Natural killer cell treated with Interleukin-12 subunit alpha and Interleukin-12 subunit beta and Interleukin-15 and Interleukin-18, amount 100 ng/mL, for 72 hours (primary cell): ENCODE measurements around the gene SMYD3. TPM values are rescaled to one million over a fixed set of nuclear protein-coding genes. Genes with fewer than 3 reads are reported as not detected.
A peak's percentile ranks its signal among the peaks of the same experiment; 100 is the strongest.
"Not testable (repeated sequence)": the region's sequence is repeated elsewhere in the genome, so short reads cannot be mapped to it uniquely, and the experiment has no call there.

Experiments
- ATAC-seq, 2 donors: fragments of 150-1000 bp; cut with Tn5 transposase in 1 of 2; sonication (Bioruptor Pico), chemical (Tn5 transposase) in 1 of 2; 2 replicates each; pipeline ENCODE4 v1.10.0; 2021
- DNase-seq: peaks from one replicate; pipeline ENCODE4 v3.0.0; 2022; ENCODE audit warnings: low spot score
- H3K27ac Mint-ChIP-seq, 2 donors: 1 replicate in 1 of 2; 2 replicates in 1 of 2; pipeline ENCODE4 v1.8.0; 2022; ENCODE audit warnings: mixed read lengths in 2 of 2, mild to moderate bottlenecking in 1 of 2, moderate library complexity in 1 of 2
- H3K27me3 Mint-ChIP-seq, 2 donors: 1 replicate in 1 of 2; 2 replicates in 1 of 2; pipeline ENCODE4 v1.8.0; 2022; ENCODE audit warnings: mixed read lengths in 2 of 2
- H3K36me3 Mint-ChIP-seq: one replicate; pipeline ENCODE4 v1.8.0; 2022; ENCODE audit warnings: mixed read lengths
- H3K4me1 Mint-ChIP-seq, 2 donors: 1 replicate in 1 of 2; 2 replicates in 1 of 2; pipeline ENCODE4 v1.8.0; 2022; ENCODE audit warnings: low read depth in 2 of 2, mixed read lengths in 2 of 2, mild to moderate bottlenecking in 1 of 2
- H3K4me3 Mint-ChIP-seq: one replicate; pipeline ENCODE4 v1.8.0; 2022; ENCODE audit warnings: mixed read lengths
- H3K9me3 Mint-ChIP-seq: 2 replicates; pipeline ENCODE4 v1.8.0; 2022; ENCODE audit warnings: mixed read lengths
- total RNA-seq, 2 donors: library from RNA; stranded (reverse); gene quantifications; one replicate each; pipeline ENCODE4 v1.2.3, GENCODE V29; 2022

The SMYD3 gene
- total RNA-seq, 2 donors from 2014 or later: 26.9 to 55.4 TPM

DNA sequence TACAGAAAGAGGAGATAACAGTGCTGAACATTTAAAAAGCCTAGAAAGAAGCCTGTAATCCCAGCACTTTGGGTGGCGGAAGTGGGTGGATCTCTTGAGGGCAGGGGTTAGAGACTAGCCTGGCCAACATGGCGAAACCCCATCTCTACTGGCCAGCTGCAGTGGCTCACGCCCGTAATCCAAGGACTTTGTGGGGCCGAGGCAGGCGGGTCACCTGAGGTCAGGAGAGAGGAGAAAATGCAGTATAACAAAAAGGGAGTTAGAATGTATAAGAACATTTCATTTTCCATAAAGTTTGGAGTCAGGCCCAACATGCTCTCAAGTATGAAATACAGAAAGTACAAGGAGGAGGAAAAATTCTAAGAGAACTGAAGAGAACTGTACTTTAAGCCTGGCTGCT lies 134.5 kb downstream of the SMYD3 start:
- H3K4me1 Mint-ChIP-seq: no peaks in the 10 kb centered on the region

DNA sequence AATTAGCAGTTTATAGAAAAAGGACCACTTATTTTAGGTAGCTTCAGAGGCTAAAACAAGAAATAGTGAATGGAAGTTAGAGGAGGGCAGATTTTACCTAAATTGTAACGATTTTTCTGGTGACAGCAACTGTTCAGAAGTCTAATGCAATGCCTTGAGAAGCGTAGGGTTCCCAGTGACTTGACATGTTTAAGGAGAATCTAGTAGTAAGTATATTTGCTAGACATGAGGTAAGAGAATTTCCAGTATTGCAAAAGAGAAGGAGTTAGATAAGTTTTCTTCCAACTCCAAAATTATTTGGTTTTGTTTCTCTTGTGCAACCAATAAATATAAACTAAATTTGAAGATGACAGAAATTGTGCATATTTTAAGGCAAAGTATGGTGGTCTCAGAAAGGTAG lies 140.0 kb downstream of the SMYD3 start:
- Mint-ChIP-seq H3K4me3 (no peak overlapping the region), H3K36me3 (no peaks in the 10 kb centered on the region), H3K27ac (no peak overlapping the region), H3K9me3 (no peaks in the 10 kb centered on the region), H3K4me1 (peaks cover 2 to 4% of the 10 kb centered on the region in 2 donors), H3K27me3 (no peaks in the 10 kb centered on the region)
- DNase-seq (no peak), ATAC-seq (no peak)

More for the DNA sequence above, 134.5 kb downstream of the SMYD3 start:
- no peaks in the 10 kb centered on the region for H3K36me3 Mint-ChIP-seq
- no peaks in the 10 kb centered on the region for H3K9me3 Mint-ChIP-seq
- H3K4me3 Mint-ChIP-seq: no peak overlapping the region
- no peaks in the 10 kb centered on the region for H3K27me3 Mint-ChIP-seq
- ATAC-seq: no peak
- H3K27ac Mint-ChIP-seq: no peak overlapping the region
- no peak for DNase-seq

DNA sequence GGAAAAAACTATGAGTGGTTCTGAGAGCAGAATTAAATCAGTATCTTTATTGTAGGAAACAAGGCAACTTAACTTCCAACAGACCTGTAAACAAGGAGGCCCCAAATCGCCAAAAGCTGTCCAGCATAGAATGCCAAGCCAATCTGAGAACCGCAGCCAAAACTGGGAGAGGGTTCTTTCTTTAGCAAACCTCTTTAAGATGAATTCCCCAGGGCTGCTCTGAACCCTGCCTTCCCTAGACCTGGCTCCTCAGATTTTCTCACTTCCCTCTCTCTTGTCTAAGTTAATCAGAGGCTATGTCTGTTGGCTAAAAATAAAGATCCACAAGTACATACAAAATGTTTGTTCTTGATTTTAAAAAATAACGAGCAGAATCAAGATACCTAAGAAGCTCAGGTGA lies 141.4 kb downstream of the SMYD3 start:
- peaks cover 2 to 7% of the 10 kb centered on the region in 2 donors for H3K4me1 Mint-ChIP-seq
- H3K27me3 Mint-ChIP-seq: no peaks in the 10 kb centered on the region
- H3K27ac Mint-ChIP-seq: no peak overlapping the region
- peaks cover 3% of the 10 kb centered on the region for H3K36me3 Mint-ChIP-seq
- ATAC-seq (no peak), DNase-seq (no peak)
- peaks cover 2% of the 10 kb centered on the region for H3K9me3 Mint-ChIP-seq
- H3K4me3 Mint-ChIP-seq: no peak overlapping the region

DNA sequence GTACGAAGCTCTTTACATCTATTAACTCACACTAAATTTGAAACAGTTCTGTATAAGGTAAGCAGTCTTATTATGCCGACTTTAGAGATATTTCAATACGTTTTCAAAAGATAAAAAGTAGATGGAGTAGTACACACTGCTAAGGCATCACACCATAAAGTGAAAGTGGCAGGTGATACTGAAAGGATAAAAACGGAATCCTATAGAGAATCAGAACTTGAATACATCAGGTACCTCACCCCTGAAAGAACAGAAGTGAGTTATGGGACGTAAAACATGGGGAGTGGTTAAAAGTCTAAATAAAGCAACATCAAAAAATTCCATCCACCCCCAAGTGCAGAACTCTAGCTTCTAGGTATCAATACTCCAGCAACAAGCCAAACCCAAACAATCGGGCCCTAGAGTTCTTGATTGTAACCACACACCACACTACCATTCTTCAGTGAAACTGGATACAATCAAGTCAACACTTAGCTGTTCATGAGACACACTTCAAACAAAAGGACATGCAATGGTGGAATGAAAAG lies 142.6 kb downstream of the SMYD3 start:
- peaks cover 5 to 9% of the 10 kb centered on the region in 2 donors for H3K4me1 Mint-ChIP-seq

DNA sequence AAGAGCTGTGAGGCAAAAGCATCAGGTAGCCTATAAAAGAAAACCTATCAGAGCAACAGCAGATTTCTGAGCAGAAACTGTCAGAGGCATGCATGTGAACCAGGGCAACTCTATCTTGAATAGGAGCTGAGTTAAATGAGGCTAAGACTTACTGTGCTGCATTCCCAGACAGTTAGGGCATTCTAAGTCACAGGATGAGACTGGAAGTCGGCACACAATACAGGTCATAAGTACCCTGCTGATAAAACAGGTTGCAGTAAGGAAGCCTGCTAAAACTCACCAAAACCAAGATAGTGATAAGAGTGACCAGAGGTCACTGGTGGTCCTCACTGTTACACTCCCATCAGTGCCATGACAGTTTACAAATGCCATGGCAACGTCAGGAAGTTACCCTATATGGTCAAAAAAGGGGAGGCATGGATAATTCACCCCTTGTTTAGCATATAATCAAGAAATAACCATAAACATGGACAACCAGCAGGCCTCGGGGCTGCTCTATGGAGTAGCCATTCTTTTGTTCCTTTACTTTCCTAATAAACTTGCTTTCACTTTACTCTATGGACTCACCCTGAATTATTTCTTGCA lies 150.0 kb downstream of the SMYD3 start:
- Mint-ChIP-seq H3K36me3 (peaks cover 12% of the 10 kb centered on the region), H3K9me3 (peaks cover 13% of the 10 kb centered on the region), H3K4me1 (peaks cover 5 to 11% of the 10 kb centered on the region in 2 donors)
- not testable (repeated sequence) for DNase-seq, H3K4me3 Mint-ChIP-seq, ATAC-seq, H3K27ac Mint-ChIP-seq, H3K27me3 Mint-ChIP-seq

More for the DNA sequence above, 142.6 kb downstream of the SMYD3 start:
- no peaks in the 10 kb centered on the region for H3K27me3 Mint-ChIP-seq
- peaks cover 5% of the 10 kb centered on the region for H3K9me3 Mint-ChIP-seq
- H3K27ac Mint-ChIP-seq: no peak overlapping the region
- no peak for ATAC-seq
- DNase-seq: no peak
- peaks cover 5% of the 10 kb centered on the region for H3K36me3 Mint-ChIP-seq
- no peak overlapping the region for H3K4me3 Mint-ChIP-seq

DNA sequence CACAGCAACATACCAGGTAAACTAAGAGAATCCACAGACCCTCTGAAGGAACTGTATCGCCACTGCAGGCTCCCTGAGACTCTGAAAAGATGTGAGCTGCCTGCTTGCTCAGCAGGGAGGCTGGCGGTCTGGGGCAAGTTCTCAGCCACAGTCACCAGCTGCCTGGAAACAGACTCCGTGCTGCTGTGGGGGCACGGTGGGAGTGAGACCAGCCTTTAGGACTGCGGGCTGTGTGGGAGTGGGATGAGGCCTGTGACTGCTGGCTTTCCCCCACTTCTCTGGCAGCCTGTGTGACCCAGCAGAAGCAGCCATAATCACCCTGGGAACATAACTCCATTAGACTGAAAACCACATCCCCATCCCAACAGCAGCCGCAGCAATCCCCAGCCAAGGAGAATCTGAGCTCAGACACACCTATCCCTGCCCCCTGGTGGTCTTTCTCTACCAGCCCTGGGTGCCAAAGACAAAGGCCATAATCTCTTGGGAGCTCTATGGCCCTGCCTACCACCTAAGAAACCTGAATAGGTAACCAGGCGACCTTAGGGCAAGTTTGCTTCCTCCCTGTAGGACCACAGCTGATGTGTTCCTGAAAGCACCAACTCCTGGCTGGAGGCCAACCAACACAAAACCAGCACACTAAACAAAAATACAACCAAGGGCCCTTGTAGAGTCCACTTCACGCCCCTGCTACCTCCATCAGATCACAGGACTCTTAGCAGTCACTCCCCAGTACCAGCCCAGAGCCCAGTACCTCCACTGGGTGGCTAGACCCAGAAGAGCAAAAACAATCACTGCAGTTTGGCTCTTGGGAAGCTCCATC lies 151.5 kb downstream of the SMYD3 start:
- Mint-ChIP-seq H3K4me1 (peaks cover 2 to 11% of the 10 kb centered on the region in 2 donors), H3K27me3 (no peaks in the 10 kb centered on the region), H3K27ac (no peak overlapping the region), H3K9me3 (peaks cover 10% of the 10 kb centered on the region), H3K4me3 (no peak overlapping the region), H3K36me3 (peaks cover 8% of the 10 kb centered on the region)
- no peak for DNase-seq
- ATAC-seq: no peak

DNA sequence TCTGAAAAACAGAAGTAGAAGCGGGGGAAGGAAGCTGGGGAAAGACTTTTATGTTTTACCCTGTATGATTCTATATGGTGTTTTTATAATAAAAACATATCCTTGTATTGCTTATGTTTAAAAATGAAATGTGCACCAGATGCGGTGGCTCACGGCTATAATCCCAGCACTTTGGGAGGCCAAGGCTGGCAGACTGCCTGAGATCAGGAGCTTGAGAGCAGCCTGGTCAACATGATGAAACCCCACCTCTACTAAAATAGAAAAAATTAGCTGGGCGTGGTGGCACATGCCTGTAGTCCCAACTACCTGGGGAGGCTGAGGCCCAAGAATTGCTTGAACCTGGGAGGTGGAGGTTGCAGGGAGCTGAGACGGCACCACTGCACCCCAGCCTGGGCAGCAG lies 155.4 kb downstream of the SMYD3 start:
- ATAC-seq: no peak
- no peaks in the 10 kb centered on the region for H3K9me3 Mint-ChIP-seq
- H3K27me3 Mint-ChIP-seq: no peaks in the 10 kb centered on the region
- H3K4me3 Mint-ChIP-seq: no peak overlapping the region
- H3K36me3 Mint-ChIP-seq: no peaks in the 10 kb centered on the region
- peaks cover 0 to 5% of the 10 kb centered on the region in 2 donors for H3K4me1 Mint-ChIP-seq
- no peak overlapping the region for H3K27ac Mint-ChIP-seq
- DNase-seq: no peak

DNA sequence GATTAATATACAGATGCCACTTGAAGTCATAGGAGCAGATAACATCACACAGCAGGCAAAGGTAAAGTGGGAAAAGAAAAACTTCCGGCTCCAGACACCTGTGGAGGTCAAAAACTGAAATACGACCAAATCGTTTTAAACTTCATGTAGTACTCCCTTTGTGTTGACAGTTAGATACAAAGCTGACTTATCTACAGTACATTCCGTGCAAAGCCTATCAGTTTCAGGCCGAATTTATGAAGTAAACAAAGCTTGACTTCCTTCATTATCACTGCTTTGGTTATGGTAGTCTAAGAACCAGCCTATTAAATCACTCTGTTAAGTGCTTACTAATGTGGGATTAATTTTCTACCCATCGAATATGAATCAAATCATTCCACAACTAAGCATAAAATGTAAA lies 156.3 kb downstream of the SMYD3 start:
- Mint-ChIP-seq H3K4me1 (no peaks in the 10 kb centered on the region), H3K9me3 (no peaks in the 10 kb centered on the region), H3K27ac (no peak overlapping the region), H3K36me3 (no peaks in the 10 kb centered on the region), H3K4me3 (no peak overlapping the region), H3K27me3 (no peaks in the 10 kb centered on the region)
- DNase-seq (no peak), ATAC-seq (no peak)

DNA sequence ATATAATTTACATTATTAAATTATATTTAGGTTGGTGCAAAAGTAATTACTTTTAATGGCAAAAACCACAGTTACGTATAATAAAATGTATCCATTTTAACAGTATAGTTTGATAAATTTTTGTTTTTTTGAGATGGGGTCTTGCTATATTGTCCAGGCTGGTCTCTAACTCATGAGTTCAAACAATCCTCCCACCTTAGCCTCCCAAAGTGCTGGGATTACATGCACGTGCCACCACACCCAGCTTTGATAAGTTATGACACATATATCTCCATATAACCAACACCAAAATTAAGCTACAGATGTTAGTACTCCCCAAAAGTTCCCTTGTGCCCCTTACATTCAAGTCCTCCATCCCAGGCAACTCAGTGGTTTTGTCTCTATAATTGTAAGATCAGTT lies 163.1 kb downstream of the SMYD3 start:
- ATAC-seq: no peak
- no peak for DNase-seq
- H3K27ac Mint-ChIP-seq: no peak overlapping the region
- H3K4me3 Mint-ChIP-seq: no peak overlapping the region
- peaks cover 10 to 18% of the 10 kb centered on the region in 2 donors for H3K4me1 Mint-ChIP-seq
- H3K27me3 Mint-ChIP-seq: no peaks in the 10 kb centered on the region
- H3K36me3 Mint-ChIP-seq: no peaks in the 10 kb centered on the region
- H3K9me3 Mint-ChIP-seq: no peaks in the 10 kb centered on the region

DNA sequence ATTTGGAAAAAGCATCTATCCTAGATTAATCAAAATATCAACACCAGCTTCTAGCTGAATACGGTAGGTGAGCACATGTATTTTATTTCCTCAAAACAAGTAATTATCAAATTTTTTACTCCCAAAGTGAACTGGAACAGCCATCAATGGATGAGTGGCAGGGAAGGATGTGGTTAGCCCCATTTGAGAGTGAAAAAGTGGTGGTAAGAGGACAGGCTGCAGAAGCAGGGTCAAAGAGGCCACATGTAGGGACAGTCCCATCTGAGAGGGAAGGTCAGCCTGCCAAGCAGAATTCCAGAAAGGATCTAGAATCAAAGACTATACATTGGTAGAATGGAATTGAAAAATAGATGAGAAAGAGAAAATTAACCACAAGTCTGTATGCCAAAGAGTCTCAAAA lies 163.8 kb downstream of the SMYD3 start:
- H3K27me3 Mint-ChIP-seq: no peaks in the 10 kb centered on the region
- no peaks in the 10 kb centered on the region for H3K36me3 Mint-ChIP-seq
- H3K4me3 Mint-ChIP-seq: no peak overlapping the region
- ATAC-seq: peak in 1 of 2 donors; percentile 58
- DNase-seq: no peak
- H3K27ac Mint-ChIP-seq: no peak overlapping the region
- H3K4me1 Mint-ChIP-seq: peaks cover 12 to 25% of the 10 kb centered on the region in 2 donors
- H3K9me3 Mint-ChIP-seq: no peaks in the 10 kb centered on the region

DNA sequence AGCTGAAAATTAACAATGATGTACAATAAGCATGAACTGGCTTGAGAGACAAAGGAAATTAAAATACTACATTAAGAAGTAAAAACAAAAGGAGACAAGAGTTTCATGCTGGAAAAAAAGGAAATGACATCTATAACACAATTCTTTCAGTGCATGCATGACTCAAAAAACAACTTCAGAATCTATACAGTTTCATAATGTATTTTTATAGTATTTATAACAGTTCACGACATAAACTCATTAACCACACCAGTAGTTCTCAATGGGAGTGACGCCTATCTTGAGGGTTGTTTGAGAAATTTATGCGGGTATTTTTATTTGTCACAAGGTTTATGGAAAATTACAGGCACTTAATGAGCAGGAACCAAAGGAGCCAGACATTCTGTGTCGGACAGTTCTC lies 168.5 kb downstream of the SMYD3 start:
- no peak for DNase-seq
- no peaks in the 10 kb centered on the region for H3K27me3 Mint-ChIP-seq
- H3K27ac Mint-ChIP-seq: peak overlapping the region in 1 of 2 donors; percentile 60
- peak in 1 of 2 donors; percentile 88 for ATAC-seq
- H3K4me3 Mint-ChIP-seq: peak overlapping the region; percentile 76
- H3K4me1 Mint-ChIP-seq: peaks cover 13 to 29% of the 10 kb centered on the region in 2 donors
- H3K36me3 Mint-ChIP-seq: peaks cover under 1% of the 10 kb centered on the region
- H3K9me3 Mint-ChIP-seq: no peaks in the 10 kb centered on the region

DNA sequence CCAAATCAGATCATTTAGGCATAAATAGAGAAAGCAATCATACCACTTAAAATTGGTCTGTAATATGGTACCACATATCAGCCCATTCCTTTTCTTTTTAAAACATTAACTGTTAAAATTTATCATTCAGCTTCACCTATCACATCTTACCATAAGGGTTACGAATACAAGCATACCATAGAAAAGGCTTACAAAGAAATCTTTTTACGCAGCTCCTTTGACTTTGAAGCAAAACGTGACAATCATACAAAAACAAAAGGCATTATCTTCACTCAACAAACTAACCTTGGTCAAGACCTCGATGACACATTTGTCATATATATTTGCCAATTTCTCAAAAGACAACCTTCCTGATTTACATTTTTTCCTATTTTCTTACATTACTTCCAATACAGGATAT lies 169.0 kb downstream of the SMYD3 start:
- Mint-ChIP-seq H3K9me3 (no peaks in the 10 kb centered on the region), H3K4me1 (peaks cover 10 to 25% of the 10 kb centered on the region in 2 donors), H3K36me3 (peaks cover 4% of the 10 kb centered on the region), H3K27me3 (no peaks in the 10 kb centered on the region), H3K4me3 (peak overlapping the region; percentile 76), H3K27ac (peak overlapping the region in 1 of 2 donors; percentile 60)
- ATAC-seq (no peak), DNase-seq (no peak)

DNA sequence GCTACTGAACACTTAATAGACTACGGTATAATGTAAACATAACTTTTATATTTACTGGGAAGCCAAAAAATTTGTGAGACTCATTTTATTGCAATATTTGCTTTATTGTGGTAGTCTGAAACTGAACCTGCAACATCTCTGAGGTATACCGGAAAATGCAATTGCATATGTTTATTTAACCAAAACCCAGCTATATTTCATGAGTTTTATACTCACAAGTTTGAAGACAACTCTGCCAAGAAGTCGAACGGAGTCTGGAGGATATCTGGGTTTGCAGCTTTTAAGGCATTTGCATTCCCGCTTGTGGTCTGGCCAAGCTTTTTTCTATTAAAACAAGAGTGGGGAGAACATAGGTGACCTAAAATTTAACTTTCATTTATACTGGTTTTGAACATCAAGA lies 171.9 kb downstream of the SMYD3 start:
- no peak for DNase-seq
- H3K27ac Mint-ChIP-seq: no peak overlapping the region
- peaks cover 14% of the 10 kb centered on the region for H3K36me3 Mint-ChIP-seq
- no peak overlapping the region for H3K4me3 Mint-ChIP-seq
- ATAC-seq: no peak
- no peaks in the 10 kb centered on the region for H3K9me3 Mint-ChIP-seq
- peaks cover 18 to 39% of the 10 kb centered on the region in 2 donors for H3K4me1 Mint-ChIP-seq
- H3K27me3 Mint-ChIP-seq: no peaks in the 10 kb centered on the region

DNA sequence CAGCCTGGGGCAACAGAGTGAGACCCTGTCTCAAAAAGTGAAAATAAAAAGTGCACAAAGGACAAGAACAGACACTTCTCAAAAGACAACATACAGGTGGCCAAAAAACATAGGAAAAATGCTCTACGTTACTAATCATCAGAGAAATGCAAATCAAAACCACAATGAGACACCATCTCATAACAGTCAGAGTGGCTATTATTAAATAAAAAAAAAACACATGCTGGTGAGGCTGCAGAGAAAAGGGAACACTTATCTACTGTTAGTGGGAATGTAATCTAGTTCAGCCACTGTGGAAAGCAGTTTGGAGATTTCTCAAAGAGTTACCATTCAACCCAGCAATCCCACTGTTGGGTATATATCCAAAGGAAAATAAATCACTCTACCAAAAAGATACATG lies 173.2 kb downstream of the SMYD3 start:
- H3K4me1 Mint-ChIP-seq: peaks cover 22 to 38% of the 10 kb centered on the region in 2 donors

More for the DNA sequence above, 173.2 kb downstream of the SMYD3 start:
- H3K36me3 Mint-ChIP-seq: peaks cover 14% of the 10 kb centered on the region
- H3K27me3 Mint-ChIP-seq: no peaks in the 10 kb centered on the region
- DNase-seq (no peak), ATAC-seq (no peak)
- no peak overlapping the region for H3K4me3 Mint-ChIP-seq
- no peak overlapping the region for H3K27ac Mint-ChIP-seq
- no peaks in the 10 kb centered on the region for H3K9me3 Mint-ChIP-seq
